Naive thymus-derived CD8-positive, alpha-beta T cell (primary cell): ENCODE results near the gene DCC. TPM values are rescaled to one million over a fixed set of nuclear protein-coding genes. Genes with fewer than 3 reads are reported as not detected.

Experiments used
- ATAC-seq, 2 donors: fragments of 150-1000 bp; cut with Tn5 transposase in 1 of 2; sonication (Bioruptor Pico), chemical (Tn5 transposase) in 1 of 2; 1 replicate in 1 of 2; 2 replicates in 1 of 2; pipeline ENCODE4 v1.10.0; 2021; ENCODE audit warnings: mild to moderate bottlenecking in 2 of 2, moderate library complexity in 2 of 2
- POLR2A ChIA-PET: fragments of 350-600 bp; sonication (Branson Sonifier 250); formaldehyde crosslinking; loops from one replicate; lab custom pipeline; 2021; ENCODE audit warnings: antibody characterized with exemption; lab: Charles Lee
- DNase-seq, 10 donors: peaks; one replicate each; pipeline versions ENCODE4 v3.0.0 to v3.0.0-alpha.2; 2020 to 2022
- H3K27ac Mint-ChIP-seq, 10 donors: one replicate each; pipeline ENCODE4 v1.8.0; 2020 to 2022; ENCODE audit warnings: mild to moderate bottlenecking in 10 of 10, mixed read lengths in 10 of 10, moderate library complexity in 4 of 10, inconsistent platforms in 1 of 10
- H3K27me3 Mint-ChIP-seq, 5 donors: one replicate each; pipeline ENCODE4 v1.8.0; 2021 to 2022; ENCODE audit warnings: mixed read lengths in 5 of 5
- H3K36me3 Mint-ChIP-seq, 3 donors: one replicate each; pipeline ENCODE4 v1.8.0; 2020 to 2022; ENCODE audit warnings: mixed read lengths in 3 of 3, mild to moderate bottlenecking in 2 of 3, inconsistent platforms in 1 of 3
- H3K4me1 Mint-ChIP-seq, 4 donors: one replicate each; pipeline ENCODE4 v1.8.0; 2021 to 2022; ENCODE audit warnings: mixed read lengths in 4 of 4
- H3K4me3 Mint-ChIP-seq, 10 donors: one replicate each; pipeline ENCODE4 v1.8.0; 2020 to 2022; ENCODE audit warnings: mild to moderate bottlenecking in 10 of 10, mixed read lengths in 10 of 10, moderate library complexity in 6 of 10, inconsistent platforms in 1 of 10
- H3K9me3 Mint-ChIP-seq, 9 donors: one replicate each; pipeline ENCODE4 v1.8.0; 2020 to 2022; ENCODE audit warnings: mixed read lengths in 9 of 9, mild to moderate bottlenecking in 3 of 9, inconsistent platforms in 1 of 9, moderate library complexity in 1 of 9
- polyA plus RNA-seq, 3 donors: library from polyadenylated mRNA; unstranded; fragments of 300-500 nt; fragmentation: Illumina TruSeq; gene quantifications; one replicate each; pipeline ENCODE4 v1.2.3, GENCODE V29; 2021
- total RNA-seq, 8 experiments: library from RNA in 2 of 8; stranded (reverse) in 2 of 8; gene quantifications; one replicate each; pipeline ENCODE4 v1.2.3 and lab custom pipeline; 2021 to 2026

The DCC gene
- total and polyA plus RNA-seq, 5 experiments from 2014 or later = not detected

GRCh38 chr18:52898485-52899058, 558.6 kb downstream of the DCC start:
- POLR2A ChIA-PET = no interaction called here
- H3K27me3 Mint-ChIP-seq = no peaks in the 10 kb centered on the region
- no peaks in the 10 kb centered on the region for H3K36me3 Mint-ChIP-seq
- DNase-seq (no peak), ATAC-seq (no peak)
- peaks cover 0 to 2% (median 0%) of the 10 kb centered on the region in 9 donors for H3K9me3 Mint-ChIP-seq
- H3K4me1 Mint-ChIP-seq = no peaks in the 10 kb centered on the region
- H3K4me3 Mint-ChIP-seq = no peak overlapping the region
- no peak overlapping the region for H3K27ac Mint-ChIP-seq

DNA sequence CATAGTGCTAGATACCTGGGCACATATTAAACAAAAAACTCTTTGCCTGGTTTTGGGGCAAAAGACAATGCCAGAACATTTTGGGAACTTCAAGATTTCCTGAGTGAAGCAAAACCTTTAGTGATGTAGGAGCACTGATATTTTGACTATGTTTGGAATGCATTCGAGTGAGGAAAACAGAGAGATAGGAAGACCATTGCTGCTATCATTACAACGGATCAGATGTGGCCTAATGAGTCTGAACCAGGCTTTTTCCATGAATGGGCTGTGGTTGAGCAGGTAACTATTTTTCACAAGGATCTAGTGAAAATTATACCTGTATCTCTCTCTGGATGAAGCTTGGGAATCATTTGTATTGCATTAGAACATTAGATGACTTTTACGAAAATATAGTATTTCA, 562.2 kb downstream of the DCC start:
- POLR2A ChIA-PET = no interaction called here
- Mint-ChIP-seq H3K27ac (no peak overlapping the region), H3K36me3 (no peaks in the 10 kb centered on the region), H3K4me1 (no peaks in the 10 kb centered on the region), H3K4me3 (no peak overlapping the region), H3K9me3 (peaks cover 0 to 5% (median 0%) of the 10 kb centered on the region in 9 donors), H3K27me3 (no peaks in the 10 kb centered on the region)
- ATAC-seq = no peak
- DNase-seq = no peak

DNA sequence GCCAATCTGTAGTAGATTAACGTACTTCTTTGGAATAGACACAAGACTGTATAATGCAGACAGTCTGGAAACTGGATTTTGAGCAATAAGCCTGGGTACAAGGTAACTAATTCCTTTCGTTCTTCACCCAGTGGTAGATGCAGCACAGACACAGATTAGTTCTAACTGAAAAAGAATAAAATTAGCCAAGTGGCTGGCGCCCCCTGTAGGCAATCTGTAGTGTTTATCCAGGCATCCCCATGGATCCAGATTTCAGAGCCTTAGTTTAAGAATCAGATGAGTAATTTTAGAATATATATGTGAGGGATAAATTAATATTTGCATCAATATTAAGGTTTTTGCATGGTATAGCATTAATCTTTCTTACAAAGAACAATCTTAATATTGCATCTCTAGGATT, 563.9 kb downstream of the DCC start:
- POLR2A ChIA-PET = no interaction called here
- Mint-ChIP-seq H3K4me1 (no peaks in the 10 kb centered on the region), H3K27me3 (no peaks in the 10 kb centered on the region), H3K36me3 (no peaks in the 10 kb centered on the region), H3K27ac (no peak overlapping the region), H3K4me3 (no peak overlapping the region), H3K9me3 (peaks cover 0 to 6% (median 0%) of the 10 kb centered on the region in 9 donors)
- DNase-seq (no peak), ATAC-seq (no peak)

GRCh38 chr18:52907543-52908308, 567.7 kb downstream of the DCC start:
- Mint-ChIP-seq H3K4me3 (no peak overlapping the region), H3K9me3 (peaks cover 0 to 8% (median 2%) of the 10 kb centered on the region in 9 donors), H3K36me3 (no peaks in the 10 kb centered on the region), H3K27me3 (no peaks in the 10 kb centered on the region), H3K4me1 (no peaks in the 10 kb centered on the region), H3K27ac (no peak overlapping the region)
- DNase-seq = no peak
- ATAC-seq = no peak
- POLR2A ChIA-PET = no interaction called here

DNA sequence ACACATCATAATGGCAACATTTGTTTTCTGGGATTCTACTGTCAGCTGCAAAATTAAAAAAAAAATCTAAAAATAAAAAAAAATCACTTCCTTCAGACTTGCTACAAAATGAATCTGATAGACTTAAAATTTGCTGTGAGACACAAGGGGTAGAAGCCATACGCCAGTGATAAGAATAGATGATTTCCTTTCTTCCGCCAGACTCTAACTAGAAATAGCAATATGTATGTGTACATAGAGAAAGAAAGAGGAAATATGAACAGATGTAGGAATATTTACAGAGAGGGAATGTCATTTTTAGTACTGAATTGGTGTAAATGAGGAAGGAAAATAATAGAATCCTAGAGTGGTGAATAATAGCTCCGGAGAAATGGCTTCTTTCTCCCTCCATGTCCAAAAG, 574.2 kb downstream of the DCC start:
- no peaks in the 10 kb centered on the region for H3K36me3 Mint-ChIP-seq
- POLR2A ChIA-PET = no interaction called here
- ATAC-seq (no peak), DNase-seq (no peak)
- no peak overlapping the region for H3K4me3 Mint-ChIP-seq
- no peaks in the 10 kb centered on the region for H3K27me3 Mint-ChIP-seq
- H3K9me3 Mint-ChIP-seq = peaks cover 0 to 8% (median 0%) of the 10 kb centered on the region in 9 donors
- H3K27ac Mint-ChIP-seq = no peak overlapping the region
- H3K4me1 Mint-ChIP-seq = no peaks in the 10 kb centered on the region

DNA sequence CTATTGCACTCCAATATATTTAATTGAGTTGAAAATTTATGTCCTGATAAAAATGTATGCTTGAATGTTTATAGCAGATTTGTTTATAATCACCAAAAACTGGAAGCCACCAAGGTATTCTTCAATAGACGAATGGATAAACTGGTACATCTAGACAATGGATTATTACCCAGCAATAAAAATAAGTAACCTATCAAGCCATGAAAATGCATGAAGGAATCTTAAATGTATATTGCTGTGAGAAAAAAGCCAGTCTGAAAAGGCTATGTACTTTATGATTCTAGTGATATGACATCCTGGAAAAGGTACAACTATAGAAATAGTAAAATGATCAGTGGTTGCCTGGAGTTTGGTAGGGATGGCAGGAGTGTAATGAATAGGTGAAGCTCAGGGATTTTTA, 580.7 kb downstream of the DCC start:
- Mint-ChIP-seq H3K4me1 (no peaks in the 10 kb centered on the region), H3K36me3 (no peaks in the 10 kb centered on the region), H3K9me3 (peaks cover 0 to 8% (median 2%) of the 10 kb centered on the region in 9 donors), H3K27me3 (no peaks in the 10 kb centered on the region), H3K27ac (no peak overlapping the region), H3K4me3 (no peak overlapping the region)
- POLR2A ChIA-PET = no interaction called here
- DNase-seq = no peak
- ATAC-seq = no peak

- POLR2A ChIA-PET = no interaction called here
- Mint-ChIP-seq H3K36me3 (no peaks in the 10 kb centered on the region), H3K27ac (no peak overlapping the region), H3K4me3 (no peak overlapping the region), H3K4me1 (no peaks in the 10 kb centered on the region), H3K9me3 (peaks cover 0 to 10% (median 7%) of the 10 kb centered on the region in 9 donors), H3K27me3 (no peaks in the 10 kb centered on the region)
- ATAC-seq (no peak), DNase-seq (no peak)
These were observed 593.4 kb downstream of the DCC start for GRCh38 chr18:52933356-52933755.

DNA sequence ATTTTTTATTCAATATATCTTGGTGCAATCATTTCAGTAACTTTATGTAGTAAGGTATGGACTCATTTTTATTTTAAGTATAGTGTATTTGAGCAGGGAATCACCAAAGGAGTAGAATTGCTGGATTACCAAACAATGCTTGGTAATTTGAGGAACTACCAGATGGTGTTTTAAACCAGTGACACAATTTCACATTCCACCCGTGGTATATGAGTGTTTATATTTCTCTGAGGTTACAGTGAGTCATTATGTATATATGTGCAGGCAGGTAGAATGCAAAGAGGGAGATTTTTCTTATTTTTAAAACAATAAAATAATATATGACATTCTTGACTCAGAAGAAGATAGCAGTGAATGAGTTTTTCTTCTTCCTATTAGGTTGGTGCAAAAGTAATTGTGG, 596.9 kb downstream of the DCC start:
- Mint-ChIP-seq H3K9me3 (peaks cover 3 to 14% (median 6%) of the 10 kb centered on the region in 9 donors), H3K4me3 (no peak overlapping the region), H3K27ac (no peak overlapping the region), H3K4me1 (no peaks in the 10 kb centered on the region), H3K27me3 (no peaks in the 10 kb centered on the region), H3K36me3 (no peaks in the 10 kb centered on the region)
- POLR2A ChIA-PET = no interaction called here
- ATAC-seq (no peak), DNase-seq (no peak)

GRCh38 chr18:52937840-52938239, 597.8 kb downstream of the DCC start:
- Mint-ChIP-seq H3K36me3 (no peaks in the 10 kb centered on the region), H3K9me3 (peaks cover 3 to 14% (median 6%) of the 10 kb centered on the region in 9 donors), H3K4me1 (no peaks in the 10 kb centered on the region), H3K27ac (no peak overlapping the region), H3K4me3 (no peak overlapping the region), H3K27me3 (no peaks in the 10 kb centered on the region)
- no peak for ATAC-seq
- DNase-seq = no peak
- POLR2A ChIA-PET = no interaction called here

DNA sequence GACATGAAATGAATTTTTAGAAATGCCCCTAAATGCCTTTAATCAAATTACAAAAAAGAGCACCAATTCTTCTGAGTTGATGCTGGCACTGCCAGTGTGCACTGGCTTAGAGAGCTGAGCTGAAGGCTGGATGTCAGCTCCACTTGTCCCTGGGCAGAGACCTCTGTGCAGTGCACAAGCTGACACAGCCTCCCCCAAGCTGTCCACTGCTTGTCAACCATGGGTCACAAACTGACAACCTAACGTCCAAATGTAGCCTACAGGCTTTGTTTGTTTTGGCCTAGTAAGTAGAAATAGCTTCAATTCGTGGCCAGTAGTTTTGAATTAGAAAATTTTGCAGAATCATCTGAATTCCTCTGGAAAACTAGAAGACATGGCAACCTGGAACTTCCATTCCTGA, 605.6 kb downstream of the DCC start:
- no peak for ATAC-seq
- no peak for DNase-seq
- Mint-ChIP-seq H3K27me3 (no peaks in the 10 kb centered on the region), H3K4me3 (no peak overlapping the region), H3K9me3 (peaks cover 0 to 11% (median 2%) of the 10 kb centered on the region in 9 donors), H3K27ac (no peak overlapping the region), H3K4me1 (no peaks in the 10 kb centered on the region), H3K36me3 (no peaks in the 10 kb centered on the region)
- POLR2A ChIA-PET = no interaction called here

DNA sequence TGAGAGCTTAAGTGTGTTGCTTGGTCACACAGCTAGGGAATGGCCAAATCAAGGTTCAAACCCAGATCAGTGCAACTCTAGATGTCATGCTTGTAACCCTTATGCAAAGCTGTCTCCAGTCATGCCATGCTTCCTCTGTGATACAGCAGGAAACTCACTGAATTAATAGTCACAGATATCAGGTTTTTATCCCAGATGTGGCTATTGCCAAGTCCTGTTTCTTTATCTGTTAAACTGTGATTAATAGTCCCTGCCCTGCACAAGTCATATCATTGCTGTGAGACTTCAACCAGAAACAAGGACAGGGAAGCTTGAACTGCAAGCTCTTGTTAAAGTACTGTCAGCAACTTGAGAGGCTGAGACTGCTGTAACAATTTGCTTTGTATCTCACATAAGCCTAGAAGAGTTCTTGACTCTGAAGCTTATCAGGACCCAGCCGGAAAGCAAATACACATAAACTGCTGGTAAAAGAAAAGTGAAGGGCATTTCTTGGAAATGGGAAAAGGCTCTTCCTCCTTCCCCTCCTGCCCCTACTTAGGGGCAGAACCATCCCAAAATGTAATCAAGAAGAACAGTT, 609.0 kb downstream of the DCC start:
- Mint-ChIP-seq H3K27ac (no peak overlapping the region), H3K4me1 (no peaks in the 10 kb centered on the region), H3K27me3 (no peaks in the 10 kb centered on the region), H3K4me3 (no peak overlapping the region), H3K9me3 (peaks cover 0 to 20% (median 2%) of the 10 kb centered on the region in 9 donors), H3K36me3 (no peaks in the 10 kb centered on the region)
- POLR2A ChIA-PET = no interaction called here
- no peak for ATAC-seq
- DNase-seq = no peak

DNA sequence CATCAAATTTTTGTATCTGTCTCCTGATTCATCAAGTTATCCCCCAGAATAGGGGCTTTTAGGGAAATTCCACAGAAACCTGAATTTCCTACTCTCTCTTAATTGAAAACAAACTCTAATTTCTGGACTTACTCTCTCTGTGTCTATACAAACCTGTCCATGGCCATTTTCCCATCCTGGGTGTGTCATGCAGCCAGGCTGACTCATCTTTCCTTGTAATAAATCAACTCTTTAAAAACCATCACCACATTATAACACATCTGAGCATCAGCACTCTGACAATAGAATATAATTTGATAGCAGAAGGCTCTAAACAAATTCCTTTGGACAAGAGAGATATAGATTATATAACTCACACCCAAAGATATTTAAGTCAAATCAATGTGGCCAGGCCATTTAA, 610.2 kb downstream of the DCC start:
- Mint-ChIP-seq H3K27ac (no peak overlapping the region), H3K4me1 (no peaks in the 10 kb centered on the region), H3K4me3 (no peak overlapping the region), H3K9me3 (peaks cover 0 to 20% (median 2%) of the 10 kb centered on the region in 9 donors), H3K36me3 (no peaks in the 10 kb centered on the region), H3K27me3 (no peaks in the 10 kb centered on the region)
- no peak for DNase-seq
- ATAC-seq = no peak
- POLR2A ChIA-PET = no interaction called here

- peaks cover 0 to 2% (median 0%) of the 10 kb centered on the region in 3 donors for H3K36me3 Mint-ChIP-seq
- DNase-seq (no peak), ATAC-seq (no peak)
- no peak overlapping the region for H3K27ac Mint-ChIP-seq
- no peaks in the 10 kb centered on the region for H3K27me3 Mint-ChIP-seq
- H3K9me3 Mint-ChIP-seq = peaks cover 0 to 18% (median 3%) of the 10 kb centered on the region in 9 donors
- H3K4me3 Mint-ChIP-seq = no peak overlapping the region
- H3K4me1 Mint-ChIP-seq = no peaks in the 10 kb centered on the region
- POLR2A ChIA-PET = no interaction called here
These were observed 613.4 kb downstream of the DCC start for GRCh38 chr18:52953387-52953786.
